ENCODE data around the gene TMEM89.

Gene TMEM89

GRCh38 chr3:48621461-48621869, at the start of gene TMEM89:
Gene TMEM89 (minus strand): TSS chr3:48621769. CDS start chr3:48621756, 13 bp downstream.
- no peak for DNase-seq (ENCODE audit: low spot score)

GRCh38 chr3:48664929-48665328, 43.4 kb upstream of the TMEM89 start:
- DNase-seq (ENCODE audit: low spot score) = no peak

- no peak for DNase-seq (ENCODE audit: low spot score)
Measured at GRCh38 chr3:48664313-48664644, 42.7 kb upstream of the TMEM89 start.

- DNase-seq (ENCODE audit: low spot score) = peak; percentile 98
Measured at GRCh38 chr3:48663489-48664312, 42.1 kb upstream of the TMEM89 start.

- DNase-seq (ENCODE audit: low spot score) = peak; percentile 87
Measured at GRCh38 chr3:48662753-48663488, 41.4 kb upstream of the TMEM89 start, which contains the start of gene CELSR3. Gene CELSR3 (minus strand): TSS chr3:48662886. CDS start chr3:48662634, 252 bp downstream.

- DNase-seq (ENCODE audit: low spot score) = no peak
Measured at GRCh38 chr3:48662145-48662752, 40.7 kb upstream of the TMEM89 start.

- DNase-seq (ENCODE audit: low spot score) = peak; percentile 64
Measured at GRCh38 chr3:48661501-48662144, 40.1 kb upstream of the TMEM89 start.

- no peak for DNase-seq (ENCODE audit: low spot score)
Measured at GRCh38 chr3:48660800-48661400, 39.3 kb upstream of the TMEM89 start.

GRCh38 chr3:48656841-48657281, 35.3 kb upstream of the TMEM89 start:
- peak; percentile 26 for DNase-seq (ENCODE audit: low spot score)

GRCh38 chr3:48656061-48656840, 34.7 kb upstream of the TMEM89 start:
- peak; percentile 82 for DNase-seq (ENCODE audit: low spot score)

- DNase-seq (ENCODE audit: low spot score) = peak; percentile 33
Measured at GRCh38 chr3:48655606-48656005, 34.0 kb upstream of the TMEM89 start.

- DNase-seq (ENCODE audit: low spot score) = no peak
Measured at GRCh38 chr3:48655063-48655462, 33.5 kb upstream of the TMEM89 start.

GRCh38 chr3:48652923-48653715, 31.6 kb upstream of the TMEM89 start:
- DNase-seq (ENCODE audit: low spot score) = no peak

- DNase-seq (ENCODE audit: low spot score) = no peak
Measured at GRCh38 chr3:48651771-48652170, 30.2 kb upstream of the TMEM89 start.

- no peak for DNase-seq (ENCODE audit: low spot score)
Measured at GRCh38 chr3:48650723-48651122, 29.2 kb upstream of the TMEM89 start.

- no peak for DNase-seq (ENCODE audit: low spot score)
Measured at GRCh38 chr3:48648188-48648850, 26.8 kb upstream of the TMEM89 start.

GRCh38 chr3:48647714-48648113, 26.1 kb upstream of the TMEM89 start:
- DNase-seq (ENCODE audit: low spot score) = no peak

GRCh38 chr3:48644898-48645760, 23.6 kb upstream of the TMEM89 start:
- no peak for DNase-seq (ENCODE audit: low spot score)

- DNase-seq (ENCODE audit: low spot score) = no peak
Measured at GRCh38 chr3:48642605-48643004, 21.0 kb upstream of the TMEM89 start.
